Measurements from ENCODE around the gene VTN.

VTN gene

GRCh38 chr17:28346746-28347246 is 23.3 kb downstream of the VTN start:
- no peak overlapping the region for H3K4me3 ChIP-seq (ENCODE audit: low read depth in 1 of 2, low read length in 2 of 2)
- no peaks in the 10 kb centered on the region for H3K79me2 ChIP-seq (ENCODE audit: insufficient read depth, low read length)
- no peaks in the 10 kb centered on the region for H3K4me1 ChIP-seq (ENCODE audit: insufficient read depth, low read length)
- H2AFZ ChIP-seq (ENCODE audit: low read depth, low read length): no peak overlapping the region
- ATAC-seq (ENCODE audit: insufficient read depth, low read depth) (no peak), DNase-seq (no peak)
- no peaks in the 10 kb centered on the region for H3K27me3 ChIP-seq (ENCODE audit: insufficient read depth, low read length, poor library complexity)
- no peaks in the 10 kb centered on the region for H3K9me3 ChIP-seq (ENCODE audit: insufficient read depth, low read length, severe bottlenecking)
- TF ChIP-seq CTCF (IDR thresholded peaks at IDR 0.05; ENCODE audit: borderline replicate concordance, extremely low read depth, low read length, poor library complexity, severe bottlenecking) (peak; percentile 24), EZH2 (IDR thresholded peaks at IDR 0.05; ENCODE audit: borderline replicate concordance, low read depth, low read length, severe bottlenecking) (no peak)
- H3K36me3 ChIP-seq (ENCODE audit: insufficient read depth, low read length): peaks cover 95% of the 10 kb centered on the region
- no peak overlapping the region for H3K27ac ChIP-seq (ENCODE audit: low read length)
- no peak overlapping the region for H3K9ac ChIP-seq (ENCODE audit: low read depth, low read length)
- H4K20me1 ChIP-seq (ENCODE audit: insufficient read depth, low read length): peaks cover 21% of the 10 kb centered on the region; the same call in 1 of the 2 replicates
- no peak overlapping the region for H3K4me2 ChIP-seq (ENCODE audit: insufficient read depth, low read length)

- no peak for DNase-seq
- Histone ChIP-seq H3K9me3 (ENCODE audit: insufficient read depth, low read length, severe bottlenecking) (no peaks in the 10 kb centered on the region), H3K27me3 (ENCODE audit: insufficient read depth, low read length, poor library complexity) (no peaks in the 10 kb centered on the region), H4K20me1 (ENCODE audit: insufficient read depth, low read length) (peaks cover 21% of the 10 kb centered on the region; the same call in 1 of the 2 replicates), H3K4me3 (ENCODE audit: low read depth in 1 of 2, low read length in 2 of 2) (no peak overlapping the region), H3K79me2 (ENCODE audit: insufficient read depth, low read length) (no peaks in the 10 kb centered on the region), H2AFZ (ENCODE audit: low read depth, low read length) (no peak overlapping the region), H3K27ac (ENCODE audit: low read length) (no peak overlapping the region), H3K9ac (ENCODE audit: low read depth, low read length) (no peak overlapping the region), H3K4me2 (ENCODE audit: insufficient read depth, low read length) (no peak overlapping the region), H3K36me3 (ENCODE audit: insufficient read depth, low read length) (peaks cover 95% of the 10 kb centered on the region), H3K4me1 (ENCODE audit: insufficient read depth, low read length) (no peaks in the 10 kb centered on the region)
- ATAC-seq (ENCODE audit: insufficient read depth, low read depth): no peak
- no peak for TF ChIP-seq CTCF (IDR thresholded peaks at IDR 0.05; ENCODE audit: borderline replicate concordance, extremely low read depth, low read length, poor library complexity, severe bottlenecking)
- no peak for TF ChIP-seq EZH2 (IDR thresholded peaks at IDR 0.05; ENCODE audit: borderline replicate concordance, low read depth, low read length, severe bottlenecking)
Observed at GRCh38 chr17:28346199-28346580, 23.9 kb downstream of the VTN start.

- DNase-seq: no peak
- H4K20me1 ChIP-seq (ENCODE audit: insufficient read depth, low read length): peaks cover 21% of the 10 kb centered on the region; the same call in 1 of the 2 replicates
- H3K79me2 ChIP-seq (ENCODE audit: insufficient read depth, low read length): no peaks in the 10 kb centered on the region
- no peak overlapping the region for H3K4me2 ChIP-seq (ENCODE audit: insufficient read depth, low read length)
- TF ChIP-seq CTCF (IDR thresholded peaks at IDR 0.05; ENCODE audit: borderline replicate concordance, extremely low read depth, low read length, poor library complexity, severe bottlenecking): no peak
- no peak for TF ChIP-seq EZH2 (IDR thresholded peaks at IDR 0.05; ENCODE audit: borderline replicate concordance, low read depth, low read length, severe bottlenecking)
- no peak overlapping the region for H2AFZ ChIP-seq (ENCODE audit: low read depth, low read length)
- H3K27ac ChIP-seq (ENCODE audit: low read length): no peak overlapping the region
- no peaks in the 10 kb centered on the region for H3K9me3 ChIP-seq (ENCODE audit: insufficient read depth, low read length, severe bottlenecking)
- no peaks in the 10 kb centered on the region for H3K4me1 ChIP-seq (ENCODE audit: insufficient read depth, low read length)
- H3K4me3 ChIP-seq (ENCODE audit: low read depth in 1 of 2, low read length in 2 of 2): no peak overlapping the region
- H3K9ac ChIP-seq (ENCODE audit: low read depth, low read length): no peak overlapping the region
- H3K36me3 ChIP-seq (ENCODE audit: insufficient read depth, low read length): peaks cover 94% of the 10 kb centered on the region
- no peaks in the 10 kb centered on the region for H3K27me3 ChIP-seq (ENCODE audit: insufficient read depth, low read length, poor library complexity)
- peak; percentile 18; the same call in 1 of the 3 replicates for ATAC-seq (ENCODE audit: insufficient read depth, low read depth)
Observed at GRCh38 chr17:28345419-28346198, 24.5 kb downstream of the VTN start.

All from DND-41 (cell line).